Cardiac muscle cell (in vitro differentiated cells and primary cell): Measurements from ENCODE around the gene DPEP2. TPM values are rescaled to one million over a fixed set of nuclear protein-coding genes. Genes with fewer than 3 reads are reported as not detected.

Source experiments
- DNase-seq, 2 donors: peaks; one replicate each; pipeline versions ENCODE4 v3.0.0 to v3.0.0-alpha.2; 2010 to 2017; ENCODE audit warnings: low read depth in 1 of 2, low spot score in 1 of 2
- H3K27ac ChIP-seq: fragments of 200-600 bp; sonication (generic); 2 replicates; pipeline ENCODE4 v1.5.1; 2016
- H3K27me3 ChIP-seq: fragments of 200-600 bp; sonication (generic); 2 replicates; pipeline ENCODE4 v1.6.0; 2016; ENCODE audit warnings: control low read depth
- H3K36me3 ChIP-seq: fragments of 200-600 bp; sonication (generic); 2 replicates; pipeline ENCODE4 v1.5.1; 2016; ENCODE audit warnings: control low read depth
- H3K4me1 ChIP-seq: fragments of 200-600 bp; sonication (generic); 2 replicates; pipeline ENCODE4 v1.8.1; 2017; ENCODE audit warnings: low read depth, mild to moderate bottlenecking, mixed run types
- H3K4me3 ChIP-seq: fragments of 200-600 bp; sonication (generic); 2 replicates; pipeline ENCODE4 v1.5.1; 2016; ENCODE audit warnings: mild to moderate bottlenecking
- H3K9me3 ChIP-seq: fragments of 200-600 bp; sonication (generic); 2 replicates; pipeline ENCODE4 v1.5.1; 2017; ENCODE audit warnings: low read depth, mild to moderate bottlenecking, control low read depth
- polyA plus RNA-seq: library from polyadenylated mRNA; unstranded; fragments of >200 nt; fragmentation: Nextera tagmentation; extraction: Ambion mirVana; gene quantifications from 2 replicates; pipeline ENCODE4 v1.2.1, GENCODE V29; 2016
- total RNA-seq: library from RNA; depleted of rRNA; stranded (reverse); fragments of >200 nt; gene quantifications from 2 replicates; pipeline ENCODE4 v1.2.3, GENCODE V29; 2016
- TF ChIP-seq, protein P1 (sequence below): IDR thresholded peaks from 2 replicates; pipeline ENCODE4 v1.5.1; 2012; ENCODE audit warnings: low read depth, mild to moderate bottlenecking, low read length

Gene DPEP2
- total and polyA plus RNA-seq, 2 experiments from 2014 or later, result not detected

DNA sequence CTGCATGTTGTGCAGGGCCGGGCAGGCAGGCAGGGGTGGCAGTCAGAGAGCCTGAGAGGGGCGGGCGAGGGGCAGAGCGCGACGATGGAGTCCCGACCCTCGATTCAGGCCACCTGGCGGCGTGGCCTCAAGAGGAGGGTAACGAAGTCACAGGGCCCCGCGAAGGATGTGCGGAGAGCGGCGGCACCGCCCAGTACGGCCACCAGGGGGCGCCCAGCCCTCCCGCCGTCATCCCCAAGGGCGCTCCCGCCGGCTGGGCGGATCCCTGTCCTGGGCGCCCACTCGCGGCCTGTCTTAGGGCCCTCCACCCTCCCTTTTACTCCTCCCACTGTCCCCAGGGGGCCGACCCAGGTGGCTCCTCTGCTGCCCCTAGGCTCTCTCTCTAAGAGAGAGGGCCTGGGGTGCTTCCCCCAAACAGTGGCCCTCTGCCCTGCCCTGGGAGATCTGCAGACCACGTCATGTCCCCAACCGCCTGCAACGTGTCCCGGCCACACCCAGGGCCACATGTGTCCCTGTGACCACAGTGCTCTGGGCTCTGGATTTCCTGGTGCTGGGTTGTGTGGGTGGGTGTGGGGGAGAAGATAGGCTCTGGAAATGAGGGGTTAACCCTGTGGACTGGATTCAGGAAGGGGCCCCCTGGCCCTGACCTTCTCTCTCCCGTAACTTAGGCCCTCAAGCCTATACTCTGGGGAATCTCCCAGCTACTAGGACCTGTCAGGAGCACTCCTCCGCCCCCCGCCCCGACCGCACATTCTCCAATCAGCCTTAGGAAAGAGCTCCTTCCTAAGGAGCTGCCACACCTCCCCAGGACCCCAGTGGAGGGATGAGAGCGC, 5.9 kb downstream of the DPEP2 start:
- Histone ChIP-seq H3K27ac (no peak overlapping the region), H3K4me1 (no peaks in the 10 kb centered on the region), H3K4me3 (no peak overlapping the region), H3K9me3 (no peaks in the 10 kb centered on the region), H3K27me3 (peaks cover 11% of the 10 kb centered on the region), H3K36me3 (no peaks in the 10 kb centered on the region)
- TF ChIP-seq, protein P1, sequence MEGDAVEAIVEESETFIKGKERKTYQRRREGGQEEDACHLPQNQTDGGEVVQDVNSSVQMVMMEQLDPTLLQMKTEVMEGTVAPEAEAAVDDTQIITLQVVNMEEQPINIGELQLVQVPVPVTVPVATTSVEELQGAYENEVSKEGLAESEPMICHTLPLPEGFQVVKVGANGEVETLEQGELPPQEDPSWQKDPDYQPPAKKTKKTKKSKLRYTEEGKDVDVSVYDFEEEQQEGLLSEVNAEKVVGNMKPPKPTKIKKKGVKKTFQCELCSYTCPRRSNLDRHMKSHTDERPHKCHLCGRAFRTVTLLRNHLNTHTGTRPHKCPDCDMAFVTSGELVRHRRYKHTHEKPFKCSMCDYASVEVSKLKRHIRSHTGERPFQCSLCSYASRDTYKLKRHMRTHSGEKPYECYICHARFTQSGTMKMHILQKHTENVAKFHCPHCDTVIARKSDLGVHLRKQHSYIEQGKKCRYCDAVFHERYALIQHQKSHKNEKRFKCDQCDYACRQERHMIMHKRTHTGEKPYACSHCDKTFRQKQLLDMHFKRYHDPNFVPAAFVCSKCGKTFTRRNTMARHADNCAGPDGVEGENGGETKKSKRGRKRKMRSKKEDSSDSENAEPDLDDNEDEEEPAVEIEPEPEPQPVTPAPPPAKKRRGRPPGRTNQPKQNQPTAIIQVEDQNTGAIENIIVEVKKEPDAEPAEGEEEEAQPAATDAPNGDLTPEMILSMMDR, result peak; percentile 91
- DNase-seq, result peak; percentile 79 to 81

DNA sequence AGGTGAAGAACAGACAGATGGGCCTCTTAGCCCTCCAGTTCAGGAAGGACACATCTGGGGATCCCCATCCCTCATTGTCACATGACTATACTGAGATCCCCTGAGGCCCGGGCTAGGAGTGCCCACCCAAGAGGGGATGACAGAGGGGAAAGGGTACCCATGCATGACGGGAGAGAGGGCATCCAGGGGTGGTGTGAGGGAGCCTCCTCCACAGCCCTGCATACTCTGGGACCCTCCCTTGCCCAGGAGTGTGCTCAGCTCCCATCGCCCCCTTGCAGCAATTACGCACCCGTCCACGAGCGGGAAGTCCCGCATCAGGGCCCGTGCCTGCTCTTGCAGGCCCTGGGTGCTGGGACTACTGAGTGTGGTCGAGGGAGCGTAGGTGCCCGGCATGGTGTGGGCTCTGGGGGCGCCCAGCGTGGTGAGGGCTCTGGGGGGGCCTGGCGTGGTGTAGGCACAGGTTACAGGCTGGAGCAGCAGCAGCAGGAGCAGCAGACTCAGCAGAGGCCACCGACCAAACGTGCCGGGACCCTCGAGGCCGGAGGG, 6.5 kb downstream of the DPEP2 start:
- Histone ChIP-seq H3K4me1 (no peaks in the 10 kb centered on the region), H3K36me3 (no peaks in the 10 kb centered on the region), H3K9me3 (no peaks in the 10 kb centered on the region), H3K27ac (no peak overlapping the region), H3K4me3 (no peak overlapping the region), H3K27me3 (peaks cover 11% of the 10 kb centered on the region)
- no peak for DNase-seq
- TF ChIP-seq, protein P1, result no peak

DNA sequence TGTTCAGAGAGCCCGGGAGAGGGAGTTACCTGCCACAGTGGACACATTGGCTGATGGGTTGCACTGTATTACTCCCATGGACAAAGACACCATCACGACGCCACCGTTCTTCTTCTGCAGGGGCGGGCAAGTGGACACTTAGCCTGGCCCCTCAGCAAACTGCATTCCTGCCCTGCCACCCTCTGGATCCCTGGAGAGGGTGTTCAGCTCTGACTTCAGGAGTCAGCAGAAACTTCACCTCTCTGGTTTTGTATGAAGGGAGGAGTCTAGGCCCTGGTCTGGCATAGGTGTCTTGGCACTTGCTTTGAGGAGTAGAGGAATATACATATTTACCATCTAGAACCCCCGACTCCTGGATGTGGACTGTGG, 9.3 kb downstream of the DPEP2 start:
- DNase-seq, result no peak
- H3K4me1 ChIP-seq, result peaks cover 8% of the 10 kb centered on the region
- H3K9me3 ChIP-seq, result no peaks in the 10 kb centered on the region
- H3K36me3 ChIP-seq, result no peaks in the 10 kb centered on the region
- H3K27ac ChIP-seq, result no peak overlapping the region
- no peak overlapping the region for H3K4me3 ChIP-seq
- peaks cover 11% of the 10 kb centered on the region for H3K27me3 ChIP-seq
- TF ChIP-seq, protein P1, result no peak

DNA sequence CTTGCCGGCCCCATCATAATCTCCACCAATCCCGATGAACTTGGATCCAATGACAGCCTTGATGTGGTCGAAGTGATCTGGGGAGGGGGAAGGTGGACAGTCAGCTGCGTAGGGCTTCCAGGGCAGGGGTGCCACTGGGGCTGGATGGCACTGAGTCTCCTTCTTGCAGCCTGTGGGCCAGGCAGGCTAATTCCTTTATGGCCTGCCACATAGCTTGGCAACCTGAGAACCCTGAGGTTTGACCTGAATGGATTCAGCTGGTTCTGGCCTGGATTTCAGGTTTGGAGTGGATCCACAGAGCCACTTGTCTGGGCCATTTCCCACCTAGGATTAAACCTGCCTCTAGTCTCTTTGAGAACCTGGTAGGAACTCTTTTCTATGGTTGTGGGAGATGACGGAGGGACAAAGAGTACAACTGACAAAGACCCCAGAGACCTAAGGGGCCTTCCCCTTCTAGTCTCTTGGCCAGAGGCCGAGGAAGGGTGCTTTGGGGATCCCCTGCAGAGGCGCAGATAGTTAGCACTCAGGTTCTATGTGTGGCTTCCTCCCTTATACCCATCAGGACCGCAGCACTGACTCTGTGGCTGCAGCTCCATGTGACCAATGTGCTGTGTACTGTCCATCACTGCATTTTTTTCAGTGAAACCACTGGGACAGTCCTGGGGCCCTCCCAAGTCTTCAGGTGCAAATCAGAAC, 9.8 kb downstream of the DPEP2 start:
- Histone ChIP-seq H3K4me1 (peaks cover 14% of the 10 kb centered on the region), H3K9me3 (no peaks in the 10 kb centered on the region), H3K27me3 (peaks cover 11% of the 10 kb centered on the region), H3K4me3 (no peak overlapping the region), H3K27ac (no peak overlapping the region), H3K36me3 (no peaks in the 10 kb centered on the region)
- TF ChIP-seq, protein P1, result no peak
- no peak for DNase-seq

DNA sequence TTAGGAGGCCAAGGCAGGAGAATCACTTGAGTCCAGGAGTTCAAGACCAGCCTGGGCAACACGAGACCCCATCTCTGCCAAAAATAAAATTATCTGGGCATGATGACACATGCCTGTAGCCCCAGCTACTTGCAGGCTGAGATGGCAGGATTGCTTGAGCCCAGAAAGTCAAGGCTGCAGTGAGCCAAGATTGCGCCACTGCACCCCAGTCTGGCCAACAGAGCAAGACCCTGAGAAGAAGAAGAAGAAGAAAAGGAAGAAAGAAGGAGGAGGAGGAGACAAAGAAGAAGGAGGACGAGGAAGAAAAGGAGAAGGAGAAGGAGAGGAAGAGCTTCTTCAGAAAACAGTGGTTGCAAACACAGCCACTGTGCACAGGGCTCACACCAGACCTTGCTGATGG, 10.6 kb downstream of the DPEP2 start:
- H3K27me3 ChIP-seq, result peaks cover 11% of the 10 kb centered on the region
- no peak for DNase-seq
- no peaks in the 10 kb centered on the region for H3K36me3 ChIP-seq
- no peaks in the 10 kb centered on the region for H3K9me3 ChIP-seq
- no peak overlapping the region for H3K4me3 ChIP-seq
- TF ChIP-seq, protein P1, result no peak
- H3K27ac ChIP-seq, result no peak overlapping the region
- H3K4me1 ChIP-seq, result peaks cover 15% of the 10 kb centered on the region
